H9 (cell line): ENCODE results near the gene IMMP2L. TPM values are rescaled to one million over a fixed set of nuclear protein-coding genes. Genes with fewer than 3 reads are reported as not detected.

Experiments used
- DNase-seq: peaks from one replicate; pipeline ENCODE4 v3.0.0-alpha.2; 2017
- H2AFZ ChIP-seq: one replicate; pipeline ENCODE4 v1.6.1; 2013; ENCODE audit warnings: mild to moderate bottlenecking, low read length, control low read depth, moderate library complexity
- H2AK5ac ChIP-seq: 2 replicates; pipeline ENCODE4 v1.6.1; 2013; ENCODE audit warnings: low read length, control low read depth, mixed read lengths; ENCODE audit not compliant: insufficient read length
- H2BK120ac ChIP-seq: one replicate; pipeline ENCODE4 v1.6.1; 2013; ENCODE audit warnings: low read depth, mild to moderate bottlenecking, low read length, control low read depth, inconsistent platforms; ENCODE audit not compliant: poor library complexity, severe bottlenecking
- H2BK12ac ChIP-seq: 2 replicates; pipeline ENCODE4 v1.6.1; 2013; ENCODE audit warnings: low read length, control low read depth, mixed read lengths, low read depth; ENCODE audit not compliant: insufficient read length
- H2BK15ac ChIP-seq: 2 replicates; pipeline ENCODE4 v1.6.1; 2013; ENCODE audit warnings: low read depth, low read length, control low read depth
- H2BK20ac ChIP-seq: one replicate; pipeline ENCODE4 v1.6.1; 2013; ENCODE audit warnings: low read depth, mild to moderate bottlenecking, low read length, control low read depth, inconsistent platforms; ENCODE audit not compliant: poor library complexity, severe bottlenecking
- H2BK5ac ChIP-seq: 2 replicates; pipeline ENCODE4 v1.6.1; 2013; ENCODE audit warnings: low read length, control low read depth, mixed read lengths; ENCODE audit not compliant: insufficient read length
- H3K14ac ChIP-seq: 2 replicates; pipeline ENCODE4 v1.6.1; 2013; ENCODE audit warnings: low read length, control low read depth; ENCODE audit not compliant: insufficient read depth
- H3K18ac ChIP-seq: 2 replicates; pipeline ENCODE4 v1.6.1; 2013; ENCODE audit warnings: low read depth, mild to moderate bottlenecking, mixed read lengths, low read length, control low read depth; ENCODE audit not compliant: insufficient read length
- H3K23ac ChIP-seq: 2 replicates; pipeline ENCODE4 v1.6.1; 2013; ENCODE audit warnings: low read length, control low read depth, mixed read lengths, low read depth; ENCODE audit not compliant: insufficient read length
- H3K23me2 ChIP-seq: 2 replicates; pipeline ENCODE4 v1.6.1; 2013; ENCODE audit warnings: low read depth, mild to moderate bottlenecking, mixed read lengths, low read length, control low read depth; ENCODE audit not compliant: insufficient read length, poor library complexity, severe bottlenecking
- H3K27ac ChIP-seq: 2 replicates; pipeline ENCODE4 v1.5.1; 2013; ENCODE audit warnings: low read length, control low read depth, mixed read lengths, low read depth; ENCODE audit not compliant: insufficient read length
- H3K27me3 ChIP-seq: 2 replicates; pipeline ENCODE4 v1.6.1; 2013; ENCODE audit warnings: low read length, control low read depth, inconsistent platforms; ENCODE audit not compliant: insufficient read depth
- H3K4ac ChIP-seq: 2 replicates; pipeline ENCODE4 v1.6.1; 2013; ENCODE audit warnings: low read depth, mild to moderate bottlenecking, control low read depth, inconsistent platforms, low read length, moderate library complexity
- H3K4me1 ChIP-seq: 2 replicates; pipeline ENCODE4 v1.6.1; 2013; ENCODE audit warnings: low read length, control low read depth, inconsistent platforms; ENCODE audit not compliant: insufficient read depth
- H3K4me2 ChIP-seq: 2 replicates; pipeline ENCODE4 v1.6.1; 2013; ENCODE audit warnings: low read length, control low read depth, mixed read lengths; ENCODE audit not compliant: insufficient read length, insufficient read depth
- H3K56ac ChIP-seq: 2 replicates; pipeline ENCODE4 v1.6.1; 2013; ENCODE audit warnings: low read depth, mild to moderate bottlenecking, mixed read lengths, low read length, control low read depth; ENCODE audit not compliant: insufficient read length
- H3K79me1 ChIP-seq: 2 replicates; pipeline ENCODE4 v1.6.1; 2013; ENCODE audit warnings: low read depth, mild to moderate bottlenecking, moderate library complexity, low read length, control low read depth, inconsistent platforms; ENCODE audit not compliant: insufficient read depth, poor library complexity, severe bottlenecking
- H3K79me2 ChIP-seq: 2 replicates; pipeline ENCODE4 v1.6.1; 2013; ENCODE audit warnings: low read length, control low read depth, inconsistent platforms; ENCODE audit not compliant: insufficient read depth
- H3K9ac ChIP-seq: 2 replicates; pipeline ENCODE4 v1.6.1; 2013; ENCODE audit warnings: low read length, control low read depth, mixed read lengths; ENCODE audit not compliant: insufficient read length; ENCODE audit errors: extremely low read depth
- H3K9me3 ChIP-seq: one replicate; pipeline ENCODE4 v1.6.1; 2013; ENCODE audit warnings: low read depth, low read length, inconsistent platforms; ENCODE audit not compliant: control insufficient read depth
- H3T11ph ChIP-seq: one replicate; pipeline ENCODE4 v1.6.1; 2013; ENCODE audit warnings: mild to moderate bottlenecking, low read length, control low read depth, inconsistent platforms
- H4K20me1 ChIP-seq: one replicate; pipeline ENCODE4 v1.6.1; 2013; ENCODE audit not compliant: control insufficient read depth, insufficient read length, insufficient read depth
- H4K5ac ChIP-seq: 2 replicates; pipeline ENCODE4 v1.6.1; 2013; ENCODE audit warnings: low read depth, mild to moderate bottlenecking, mixed read lengths, low read length, control low read depth; ENCODE audit not compliant: insufficient read length
- H4K8ac ChIP-seq: replicated peaks from 2 replicates; pipeline ENCODE4 v1.6.1; 2013; ENCODE audit warnings: low read length, control low read depth, mixed read lengths, low read depth; ENCODE audit not compliant: insufficient read length
- H4K91ac ChIP-seq: 2 replicates; pipeline ENCODE4 v1.6.1; 2013; ENCODE audit warnings: low read depth, mild to moderate bottlenecking, moderate library complexity, mixed read lengths, low read length, control low read depth; ENCODE audit not compliant: insufficient read length
- H3K27ac Mint-ChIP-seq, 3 experiments: 2 replicates in 2 of 3; 3 replicates in 1 of 3; pipeline ENCODE4 v1.8.0; 2020 to 2021; ENCODE audit warnings: mixed read lengths in 3 of 3, mild to moderate bottlenecking in 1 of 3, moderate library complexity in 1 of 3
- H3K27me3 Mint-ChIP-seq: 2 replicates; pipeline ENCODE4 v1.8.0; 2021; ENCODE audit warnings: low read depth, mild to moderate bottlenecking, moderate library complexity, mixed read lengths
- H3K36me3 Mint-ChIP-seq, 3 experiments: 2 replicates in 2 of 3; 3 replicates in 1 of 3; pipeline ENCODE4 v1.8.0; 2020 to 2021; ENCODE audit warnings: low read depth in 3 of 3, mixed read lengths in 3 of 3; ENCODE audit not compliant: insufficient read depth in 1 of 3
- H3K4me1 Mint-ChIP-seq, 2 experiments: 2 replicates each; pipeline ENCODE4 v1.8.0; 2020; ENCODE audit warnings: mixed read lengths in 2 of 2
- H3K4me3 Mint-ChIP-seq, 2 experiments: 2 replicates in 1 of 2; 3 replicates in 1 of 2; pipeline ENCODE4 v1.8.0; 2020 to 2021; ENCODE audit warnings: mild to moderate bottlenecking in 2 of 2, mixed read lengths in 2 of 2, moderate library complexity in 1 of 2
- H3K9me3 Mint-ChIP-seq, 2 experiments: 2 replicates in 1 of 2; 3 replicates in 1 of 2; pipeline ENCODE4 v1.8.0; 2020; ENCODE audit warnings: mild to moderate bottlenecking in 2 of 2, mixed read lengths in 2 of 2, moderate library complexity in 1 of 2
- WGBS: extraction: QIAGEN DNeasy Blood & Tissue Kit; methylation state at CpG from one replicate; pipeline ENCODE4 v1.1.7; 2013; ENCODE audit warnings: missing lambda C conversion rate, low lambda C conversion rate, mixed read lengths; ENCODE audit not compliant: insufficient read length; ENCODE audit errors: extremely low coverage; 5-methylcytosine and 5-hydroxymethylcytosine counted together
- total RNA-seq: library from RNA; stranded (reverse); gene quantifications from 2 replicates; pipeline ENCODE4 v1.2.1, GENCODE V29; 2021
- TF ChIP-seq, protein P1 (sequence below): fragments of 200-600 bp; sonication (generic); conservative IDR thresholded peaks from 3 replicates; pipeline ENCODE4 v1.8.0; 2021; ENCODE audit warnings: antibody characterized with exemption, mild to moderate bottlenecking

IMMP2L gene
- total RNA-seq, 1 experiment from 2014 or later, result 14.7 TPM

DNA sequence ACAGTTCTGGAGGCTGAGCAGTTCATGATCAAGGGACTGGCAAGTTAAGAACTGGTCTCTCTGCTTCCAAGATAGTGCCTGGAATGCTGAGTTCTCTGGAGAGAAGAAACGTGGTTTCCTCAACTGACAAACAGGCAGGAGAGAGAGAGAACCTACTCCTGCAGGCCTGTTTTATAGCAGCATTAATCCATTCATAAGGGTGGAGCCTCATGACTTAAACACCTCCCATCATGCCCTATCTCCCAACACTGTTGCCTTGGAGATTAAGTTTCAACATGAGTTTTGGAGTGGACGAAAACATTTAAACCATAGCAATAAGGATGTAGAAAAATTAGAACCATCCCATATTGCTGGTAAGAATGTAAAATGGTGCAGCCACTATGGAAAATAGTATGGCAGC, 32.3 kb upstream of the IMMP2L start:
- Histone ChIP-seq H3K9me3 (no peaks in the 10 kb centered on the region), H3K79me2 (no peaks in the 10 kb centered on the region), H2AK5ac (no peak overlapping the region), H4K8ac (no peak overlapping the region), H2BK12ac (no peak overlapping the region), H3K9ac (no peak overlapping the region), H2BK20ac (no peak overlapping the region), H3K23me2 (no peaks in the 10 kb centered on the region), H4K20me1 (no peaks in the 10 kb centered on the region), H3K27ac (no peak overlapping the region), H4K5ac (no peak overlapping the region), H3K4me1 (no peaks in the 10 kb centered on the region), H3K56ac (no peak overlapping the region), H3K27me3 (no peaks in the 10 kb centered on the region), H3K23ac (no peak overlapping the region), H4K91ac (no peak overlapping the region), H3K79me1 (no peaks in the 10 kb centered on the region), H2AFZ (no peak overlapping the region), H3K4ac (no peak overlapping the region), H2BK5ac (no peak overlapping the region), H3T11ph (no peak overlapping the region), H3K14ac (no peak overlapping the region), H2BK15ac (no peak overlapping the region), H2BK120ac (no peak overlapping the region), H3K4me2 (no peak overlapping the region), H3K18ac (no peak overlapping the region)
- H3K27me3 Mint-ChIP-seq, result no peaks in the 10 kb centered on the region
- H3K27ac Mint-ChIP-seq, result no peak overlapping the region
- no CpG with 5 or more reads among the region's 2 CpGs for WGBS
- no peak overlapping the region for H3K4me3 Mint-ChIP-seq
- H3K9me3 Mint-ChIP-seq, result peaks cover 15 to 23% of the 10 kb centered on the region in 2 experiments
- DNase-seq, result no peak
- peaks cover 8 to 21% (median 9%) of the 10 kb centered on the region in 3 experiments; a peak in 6 of 7 replicates for H3K36me3 Mint-ChIP-seq
- TF ChIP-seq, protein P1, sequence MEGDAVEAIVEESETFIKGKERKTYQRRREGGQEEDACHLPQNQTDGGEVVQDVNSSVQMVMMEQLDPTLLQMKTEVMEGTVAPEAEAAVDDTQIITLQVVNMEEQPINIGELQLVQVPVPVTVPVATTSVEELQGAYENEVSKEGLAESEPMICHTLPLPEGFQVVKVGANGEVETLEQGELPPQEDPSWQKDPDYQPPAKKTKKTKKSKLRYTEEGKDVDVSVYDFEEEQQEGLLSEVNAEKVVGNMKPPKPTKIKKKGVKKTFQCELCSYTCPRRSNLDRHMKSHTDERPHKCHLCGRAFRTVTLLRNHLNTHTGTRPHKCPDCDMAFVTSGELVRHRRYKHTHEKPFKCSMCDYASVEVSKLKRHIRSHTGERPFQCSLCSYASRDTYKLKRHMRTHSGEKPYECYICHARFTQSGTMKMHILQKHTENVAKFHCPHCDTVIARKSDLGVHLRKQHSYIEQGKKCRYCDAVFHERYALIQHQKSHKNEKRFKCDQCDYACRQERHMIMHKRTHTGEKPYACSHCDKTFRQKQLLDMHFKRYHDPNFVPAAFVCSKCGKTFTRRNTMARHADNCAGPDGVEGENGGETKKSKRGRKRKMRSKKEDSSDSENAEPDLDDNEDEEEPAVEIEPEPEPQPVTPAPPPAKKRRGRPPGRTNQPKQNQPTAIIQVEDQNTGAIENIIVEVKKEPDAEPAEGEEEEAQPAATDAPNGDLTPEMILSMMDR, result no peak
- H3K4me1 Mint-ChIP-seq, result peaks cover 11 to 19% of the 10 kb centered on the region in 2 experiments
